H1 (cell line): ENCODE data around the gene RNF13. TPM values are rescaled to one million over a fixed set of nuclear protein-coding genes. Genes with fewer than 3 reads are reported as not detected.

Source experiments
- CTCF ChIA-PET: fragments of 300-600 bp; sonication (Branson Sonifier 250); formaldehyde crosslinking; loops from one replicate; lab custom pipeline; 2021; ENCODE audit not compliant: partially characterized antibody; lab: Charles Lee
- POLR2A ChIA-PET: fragments of 300-600 bp; sonication (Branson Sonifier 250); formaldehyde crosslinking; loops from one replicate; lab custom pipeline; 2021; ENCODE audit warnings: inconsistent platforms; ENCODE audit not compliant: partially characterized antibody; lab: Charles Lee
- DNase-seq, 2 experiments: peaks; one replicate each; pipeline versions ENCODE4 v3.0.0 to v3.0.0-alpha.2; 2010 to 2022; ENCODE audit warnings: low spot score in 2 of 2, low read depth in 1 of 2, mixed read lengths in 1 of 2
- FAIRE-seq: peaks from 2 replicates; lab custom pipeline; 2011; peaks lifted over from hg19 to GRCh38; lab: Jason Lieb, UNC
- H2AFZ ChIP-seq: 2 replicates; pipeline ENCODE4 v1.8.1; 2012; ENCODE audit warnings: low read length, inconsistent platforms
- H2AK5ac ChIP-seq: 2 replicates; pipeline ENCODE4 v1.6.1; 2013; ENCODE audit warnings: low read depth, low read length
- H2BK120ac ChIP-seq: replicated peaks from 2 replicates; pipeline ENCODE3; 2013; ENCODE audit warnings: low read depth, low read length, inconsistent platforms
- H2BK12ac ChIP-seq: 2 replicates; pipeline ENCODE4 v1.6.1; 2013; ENCODE audit warnings: low read depth, low read length
- H2BK15ac ChIP-seq: 2 replicates; pipeline ENCODE4 v1.6.1; 2013; ENCODE audit warnings: low read length
- H2BK20ac ChIP-seq: 2 replicates; pipeline ENCODE4 v1.6.1; 2013; ENCODE audit warnings: low read length
- H2BK5ac ChIP-seq: 2 replicates; pipeline ENCODE4 v1.6.1; 2013; ENCODE audit warnings: low read depth, low read length
- H3K14ac ChIP-seq: 2 replicates; pipeline ENCODE4 v1.6.1; 2013; ENCODE audit warnings: inconsistent platforms; ENCODE audit not compliant: insufficient read length
- H3K18ac ChIP-seq: 2 replicates; pipeline ENCODE4 v1.6.1; 2013; ENCODE audit warnings: low read length; ENCODE audit errors: extremely low read depth
- H3K23ac ChIP-seq: 2 replicates; pipeline ENCODE4 v1.6.1; 2013; ENCODE audit warnings: inconsistent platforms; ENCODE audit not compliant: insufficient read length
- H3K23me2 ChIP-seq: 2 replicates; pipeline ENCODE4 v1.6.1; 2013; ENCODE audit warnings: low read depth, low read length
- H3K27ac ChIP-seq: 2 replicates; pipeline ENCODE4 v1.6.1; 2011; ENCODE audit warnings: low read depth, low read length, inconsistent platforms
- H3K27me3 ChIP-seq, 4 experiments: replicated peaks in 1 of 4; 1 replicate in 1 of 4; 2 replicates in 3 of 4; pipeline versions ENCODE4 v1.6.1 to v1.8.1; 2011 to 2013; ENCODE audit warnings: low read length in 3 of 4, mild to moderate bottlenecking in 3 of 4, inconsistent platforms in 2 of 4, mixed read lengths in 2 of 4, moderate library complexity in 1 of 4; ENCODE audit not compliant: control insufficient read depth in 3 of 4, insufficient read depth in 3 of 4; ENCODE audit errors: extremely low read depth in 1 of 4
- H3K36me3 ChIP-seq, 4 experiments: 2 replicates each; pipeline versions ENCODE4 v1.6.1 to v1.8.1; 2011 to 2013; ENCODE audit warnings: mild to moderate bottlenecking in 4 of 4, low read length in 3 of 4, moderate library complexity in 2 of 4, control low read depth in 1 of 4, inconsistent platforms in 1 of 4; ENCODE audit not compliant: insufficient read depth in 4 of 4, control insufficient read depth in 2 of 4
- H3K4ac ChIP-seq: replicated peaks from 2 replicates; pipeline ENCODE3; 2013; ENCODE audit warnings: low read length, low read depth, mixed read lengths, inconsistent platforms; ENCODE audit not compliant: insufficient read length
- H3K4me1 ChIP-seq, 4 experiments: replicated peaks in 1 of 4; 1 replicate in 1 of 4; 2 replicates in 3 of 4; pipeline versions ENCODE4 v1.6.1 to v1.8.1; 2011 to 2013; ENCODE audit warnings: low read length in 3 of 4, inconsistent platforms in 2 of 4, mixed read lengths in 1 of 4; ENCODE audit not compliant: insufficient read depth in 4 of 4, control insufficient read depth in 3 of 4
- H3K4me2 ChIP-seq, 2 experiments: 2 replicates each; pipeline versions ENCODE4 v1.6.1 to v1.8.1; 2011 to 2013; ENCODE audit warnings: low read depth in 2 of 2, low read length in 2 of 2, control low read depth in 1 of 2, inconsistent platforms in 1 of 2, mild to moderate bottlenecking in 1 of 2; ENCODE audit not compliant: insufficient read depth in 1 of 2
- H3K4me3 ChIP-seq, 4 experiments: fragments of 200-600, 300-600 bp in 1 of 4; sonication (generic), shearing (Covaris generic), sonication (Bioruptor Twin) in 1 of 4; 2 replicates each; pipeline versions ENCODE4 v1.5.1 to v1.8.1; 2011 to 2016; ENCODE audit warnings: low read length in 4 of 4, low read depth in 3 of 4, control low read depth in 2 of 4, inconsistent platforms in 2 of 4, mild to moderate bottlenecking in 2 of 4, mixed read lengths in 1 of 4, moderate library complexity in 1 of 4; ENCODE audit not compliant: insufficient read depth in 2 of 4; ENCODE audit errors: extremely low read depth in 1 of 4
- H3K56ac ChIP-seq: replicated peaks from 2 replicates; pipeline ENCODE3; 2013; ENCODE audit warnings: low read depth, mild to moderate bottlenecking, mixed read lengths, low read length, inconsistent platforms; ENCODE audit not compliant: insufficient read length
- H3K79me1 ChIP-seq: 2 replicates; pipeline ENCODE4 v1.6.1; 2013; ENCODE audit warnings: low read depth, low read length, control low read depth
- H3K79me2 ChIP-seq, 2 experiments: 2 replicates each; pipeline versions ENCODE4 v1.6.1 to v1.8.1; 2012 to 2013; ENCODE audit warnings: low read length in 2 of 2, mild to moderate bottlenecking in 2 of 2, inconsistent platforms in 1 of 2; ENCODE audit not compliant: insufficient read depth in 2 of 2, control insufficient read depth in 1 of 2
- H3K9ac ChIP-seq, 4 experiments: replicated peaks in 1 of 4; 1 replicate in 1 of 4; 2 replicates in 3 of 4; pipeline versions ENCODE4 v1.6.1 to v1.8.1; 2011 to 2013; ENCODE audit warnings: low read depth in 3 of 4, low read length in 3 of 4, control low read depth in 2 of 4, mild to moderate bottlenecking in 2 of 4, moderate library complexity in 2 of 4, inconsistent platforms in 1 of 4; ENCODE audit errors: extremely low read depth in 1 of 4
- H3K9me3 ChIP-seq, 2 experiments: 2 replicates each; pipeline versions ENCODE4 v1.6.1 to v1.8.1; 2012 to 2013; ENCODE audit warnings: mild to moderate bottlenecking in 2 of 2, moderate library complexity in 2 of 2, control low read depth in 1 of 2, inconsistent platforms in 1 of 2, low read depth in 1 of 2, low read length in 1 of 2, mixed read lengths in 1 of 2; ENCODE audit not compliant: insufficient read depth in 2 of 2
- H4K20me1 ChIP-seq, 2 experiments: replicated peaks in 1 of 2; 2 replicates each; pipeline versions ENCODE3 to v1.8.1; 2011 to 2013; ENCODE audit warnings: inconsistent platforms in 2 of 2, low read length in 2 of 2, mild to moderate bottlenecking in 1 of 2; ENCODE audit not compliant: insufficient read depth in 2 of 2, control insufficient read depth in 1 of 2
- H4K5ac ChIP-seq: 2 replicates; pipeline ENCODE4 v1.6.1; 2013; ENCODE audit warnings: low read length, low read depth, mixed read lengths, inconsistent platforms; ENCODE audit not compliant: insufficient read length
- H4K8ac ChIP-seq: 2 replicates; pipeline ENCODE4 v1.8.0; 2013; ENCODE audit warnings: mild to moderate bottlenecking, moderate library complexity, low read length, inconsistent platforms; ENCODE audit not compliant: insufficient read depth; ENCODE audit errors: extremely low read depth
- H4K91ac ChIP-seq: replicated peaks from 2 replicates; pipeline ENCODE3; 2013; ENCODE audit warnings: low read length, mixed read lengths, inconsistent platforms; ENCODE audit not compliant: insufficient read length
- SRF ChIP-seq: IDR thresholded peaks from 2 replicates; pipeline ENCODE4 v1.6.1; 2011; ENCODE audit warnings: mild to moderate bottlenecking, low read depth, low read length, moderate library complexity
- WGBS, 2 experiments: shearing (Covaris generic) in 1 of 2; methylation state at CpG; one replicate each; pipeline versions ENCODE4 v1.1.6 to v1.1.7; 2013 to 2015; ENCODE audit warnings: low lambda C conversion rate in 2 of 2, mixed read lengths in 2 of 2, inconsistent platforms in 1 of 2, low coverage in 1 of 2, missing lambda C conversion rate in 1 of 2; ENCODE audit not compliant: insufficient replicate concordance in 2 of 2, insufficient coverage in 1 of 2, insufficient read length in 1 of 2; ENCODE audit errors: extremely low coverage in 1 of 2, missing lambda C conversion rate in 1 of 2; 5-methylcytosine and 5-hydroxymethylcytosine counted together
- polyA plus RNA-seq, 7 experiments: library from polyadenylated mRNA; depleted of rRNA in 3 of 7; stranded (reverse) in 5 of 7; unstranded in 2 of 7; fragments of >200 nt in 5 of 7; fragments of 200-250 nt in 2 of 7; gene quantifications; 1 replicate in 5 of 7; 2 replicates in 1 of 7; 4 replicates in 1 of 7; pipeline versions ENCODE4 v1.2.1 to v1.2.3, GENCODE V29; 2011 to 2013; ENCODE audit warnings: missing spikeins in 2 of 7, mixed read lengths in 2 of 7
- total RNA-seq: library from RNA; stranded (reverse); fragmentation: NEBNext Ultra II Directional; extraction: Animal tissue kit (Norgen Biotek cat#: 25700); gene quantifications from 2 replicates; pipeline ENCODE4 v1.2.1, GENCODE V29; 2021

Gene RNF13
- total and polyA plus RNA-seq, 2 of the 8 experiments (the other 6 are each of a cell fraction or from before 2014, with no cell fraction given): 19.4 to 35.4 TPM

GRCh38 chr3:149877668-149878067 is 64.7 kb downstream of the RNF13 start:
- Histone ChIP-seq H3K14ac (no peak overlapping the region), H3K23me2 (no peaks in the 10 kb centered on the region; the same call in 1 of the 2 replicates), H4K5ac (no peak overlapping the region), H4K8ac (no peak overlapping the region), H3K4me1 (no peaks in the 10 kb centered on the region), H3K79me1 (no peaks in the 10 kb centered on the region), H3K79me2 (no peaks in the 10 kb centered on the region), H2BK12ac (no peak overlapping the region), H3K9ac (no peak overlapping the region), H3K4ac (no peak overlapping the region), H4K20me1 (no peaks in the 10 kb centered on the region), H3K4me3 (no peak overlapping the region), H2BK5ac (no peak overlapping the region), H2BK15ac (no peak overlapping the region), H3K23ac (no peak overlapping the region), H2BK120ac (no peak overlapping the region), H2BK20ac (no peak overlapping the region), H3K4me2 (no peak overlapping the region), H3K9me3 (no peaks in the 10 kb centered on the region), H2AFZ (no peak overlapping the region), H3K27me3 (no peaks in the 10 kb centered on the region), H3K56ac (no peak overlapping the region), H3K36me3 (no peaks in the 10 kb centered on the region), H3K27ac (no peak overlapping the region), H3K18ac (no peak overlapping the region), H2AK5ac (no peak overlapping the region), H4K91ac (no peak overlapping the region)
- WGBS, 2 experiments: 100% methylated on average over 1 of the region's 1 CpG; no CpG with 5 or more reads in 1 of the 2 experiments
- TF ChIP-seq SRF: no peak
- ChIA-PET POLR2A (no interaction called here), CTCF (interaction anchor here (3.0 kb wide), 1 partner anchor 31 kb away, joined by 33 read pairs; no protein-coding TSS in a partner anchor)
- no peak for FAIRE-seq
- no peak for DNase-seq
